ENCODE data around the gene VEZF1.

VEZF1 gene

DNA sequence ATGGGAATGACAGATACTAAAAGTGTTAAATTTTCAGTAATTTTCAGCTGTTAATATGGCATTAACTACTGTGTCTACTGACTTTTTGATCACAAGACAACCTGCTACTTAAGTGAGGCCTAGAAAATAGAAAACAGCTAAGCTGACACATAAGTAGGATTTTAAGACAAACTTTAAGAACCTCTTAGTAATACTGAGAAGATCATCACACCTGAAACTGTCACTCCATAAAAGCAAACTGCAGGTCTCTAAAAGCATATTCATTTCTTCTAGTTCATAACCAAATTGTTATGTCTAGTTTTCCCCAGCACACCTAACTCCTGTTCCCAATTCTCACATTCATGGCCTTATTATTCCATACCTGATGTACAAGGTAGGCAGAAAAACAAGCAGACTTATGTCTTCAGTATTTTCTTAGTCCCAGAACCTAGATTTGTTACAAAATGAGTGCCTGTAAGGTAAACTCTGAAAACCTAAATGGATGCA lies 11.0 kb upstream of the VEZF1 start:
- no peak for DNase-seq (ENCODE audit: low spot score)

DNA sequence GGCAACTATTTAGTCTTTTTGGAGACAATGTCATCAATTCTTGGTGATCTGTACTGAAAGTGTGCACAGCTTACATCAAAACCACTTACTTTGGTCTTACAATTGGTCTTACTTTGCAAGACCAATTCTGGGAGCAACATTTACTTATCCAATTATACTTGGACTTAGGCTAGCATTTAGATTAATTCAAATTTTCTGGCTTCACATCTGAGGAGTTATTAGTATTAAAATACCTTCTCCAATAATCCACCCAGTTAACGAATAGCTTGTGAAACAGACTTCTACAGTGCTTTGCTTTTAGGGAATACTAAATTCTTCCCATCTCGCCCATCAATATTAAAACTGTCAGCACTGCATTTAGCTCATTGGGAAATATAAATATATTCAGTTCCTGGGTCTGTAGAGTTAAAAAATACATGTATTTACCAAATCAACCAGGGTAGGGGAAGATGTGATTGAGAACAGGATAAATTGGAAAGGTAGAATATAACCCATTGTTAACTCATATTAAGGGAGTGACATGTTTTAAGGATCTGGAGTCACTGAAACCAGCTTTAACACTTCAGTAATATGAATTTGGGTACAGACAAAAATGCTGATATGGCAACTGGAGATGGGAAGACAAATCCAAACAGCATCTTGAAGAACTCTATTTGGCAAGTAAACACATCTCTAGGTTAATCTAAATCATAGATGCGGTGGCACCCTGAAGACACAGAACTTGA lies 9.2 kb upstream of the VEZF1 start:
- no peak for DNase-seq (ENCODE audit: low spot score)

DNA sequence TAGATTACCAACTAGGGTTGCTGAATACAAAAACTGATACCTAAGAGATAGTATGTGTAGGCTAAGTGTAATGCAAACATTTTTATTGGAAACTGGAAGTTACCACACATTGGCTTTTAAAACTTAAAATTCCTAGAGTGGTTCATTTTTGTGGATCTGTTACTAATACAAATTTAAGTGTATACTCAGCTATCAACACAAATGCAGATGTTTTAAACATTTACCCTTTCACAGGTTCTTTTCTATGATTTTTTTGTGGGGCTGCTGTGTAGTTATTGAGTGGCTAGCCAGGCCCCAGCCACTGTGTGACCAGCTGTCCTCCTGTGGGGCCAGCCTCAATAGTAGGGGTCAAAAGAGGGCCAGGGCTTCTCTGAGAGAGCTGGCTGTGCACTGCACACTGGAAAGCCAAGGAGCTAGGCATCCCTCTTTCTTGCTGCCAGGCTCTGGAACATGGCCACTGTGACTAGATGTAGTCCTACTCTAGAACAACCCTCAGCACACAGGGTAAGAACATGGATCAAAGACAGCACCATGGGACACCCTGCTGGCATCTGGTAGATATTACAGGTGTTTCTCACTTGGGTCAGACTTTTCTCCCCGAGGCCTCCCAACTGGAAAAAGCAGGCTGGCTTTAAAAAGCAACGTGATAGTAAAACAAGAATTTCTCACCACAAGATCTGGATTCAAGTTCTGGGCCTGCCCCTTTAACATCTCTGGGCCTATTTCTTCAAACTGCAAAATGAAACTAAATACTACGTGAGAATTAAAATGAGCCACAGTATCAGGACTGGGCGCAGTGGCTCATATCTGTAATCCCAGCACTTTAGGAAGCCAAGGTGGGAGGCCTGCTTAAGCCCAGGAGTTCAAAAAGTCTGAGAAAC lies 7.3 kb upstream of the VEZF1 start:
- peak; percentile 67 for DNase-seq (ENCODE audit: low spot score)

DNA sequence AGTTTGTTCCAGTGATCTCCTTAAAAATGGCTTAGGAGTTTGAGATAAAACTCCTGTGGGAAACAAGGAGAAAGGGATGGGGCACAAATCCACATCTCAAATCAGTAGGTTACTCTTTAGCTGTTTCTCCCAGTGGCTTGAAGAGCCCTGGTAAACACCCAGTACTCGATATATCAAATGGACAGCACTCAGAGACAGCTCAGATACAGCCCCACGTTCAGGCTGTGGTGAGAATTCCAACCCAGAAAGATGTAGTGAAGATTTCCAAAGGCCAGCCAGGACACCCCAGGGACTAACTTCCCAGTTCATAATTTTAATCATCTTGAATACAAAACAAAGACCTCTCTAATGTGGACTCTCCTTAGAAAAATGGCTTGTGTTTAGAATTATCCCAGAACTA lies 6.4 kb upstream of the VEZF1 start:
- DNase-seq (ENCODE audit: low spot score), result no peak

DNA sequence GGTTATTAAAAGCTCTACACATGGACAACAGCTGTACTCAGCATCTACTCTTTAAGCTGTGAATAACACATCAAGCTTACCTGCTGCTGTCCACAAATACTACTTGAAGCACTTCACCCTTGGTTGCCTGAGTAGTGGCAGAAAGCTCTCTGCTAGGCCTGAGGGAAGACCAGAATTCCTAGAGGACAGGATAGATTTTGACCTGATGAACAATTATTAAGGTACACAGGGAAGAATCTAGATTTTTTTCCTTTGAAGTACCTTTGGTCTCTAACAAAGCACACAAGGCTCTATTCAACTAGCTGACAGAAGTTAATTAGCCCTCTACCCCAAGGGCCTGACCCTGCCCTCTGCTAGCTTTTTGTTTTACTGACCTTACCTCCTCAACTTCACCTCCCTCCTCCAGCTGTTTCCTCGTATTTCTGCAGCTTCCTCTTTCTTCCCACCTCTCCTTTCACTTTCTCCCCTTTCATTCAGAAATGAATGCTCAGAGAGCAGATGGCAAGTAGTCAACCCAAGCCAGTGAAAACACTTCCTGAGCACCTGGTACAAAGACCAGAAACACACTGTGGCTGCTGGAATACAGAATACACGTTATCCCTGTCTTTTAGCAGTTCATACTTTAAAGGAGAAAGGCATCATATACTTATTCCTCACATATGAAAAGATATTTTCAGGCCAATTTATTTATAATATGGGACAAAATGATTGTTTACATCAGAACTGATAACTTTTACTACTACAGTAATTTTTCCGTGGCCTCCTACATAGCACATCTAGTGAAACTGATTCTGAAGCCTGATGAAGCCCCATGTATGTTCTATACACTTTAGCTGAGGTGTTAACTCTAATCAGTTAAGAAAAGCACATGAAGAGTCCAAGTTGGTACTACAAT lies 5.7 kb upstream of the VEZF1 start:
- no peak for DNase-seq (ENCODE audit: low spot score)

DNA sequence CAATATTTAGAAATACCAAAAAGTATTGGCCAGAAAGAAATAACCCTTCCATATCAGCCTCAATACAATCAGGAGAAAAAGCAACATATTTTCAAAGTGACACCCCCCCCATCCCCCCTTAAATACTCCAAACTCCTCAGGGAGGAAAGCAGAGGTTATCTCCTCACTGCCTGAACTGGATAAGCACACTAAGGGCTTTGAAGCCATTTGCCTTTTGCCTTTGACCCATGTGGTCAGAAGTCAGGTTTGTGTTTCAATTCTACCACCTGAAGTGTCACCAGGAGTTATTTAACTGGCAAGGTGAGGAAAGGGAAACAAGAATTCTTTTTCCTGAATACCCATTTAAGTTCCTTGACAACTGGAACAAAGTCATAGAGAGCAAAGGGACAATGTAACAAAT lies 3.5 kb upstream of the VEZF1 start:
- DNase-seq (ENCODE audit: low spot score), result no peak

DNA sequence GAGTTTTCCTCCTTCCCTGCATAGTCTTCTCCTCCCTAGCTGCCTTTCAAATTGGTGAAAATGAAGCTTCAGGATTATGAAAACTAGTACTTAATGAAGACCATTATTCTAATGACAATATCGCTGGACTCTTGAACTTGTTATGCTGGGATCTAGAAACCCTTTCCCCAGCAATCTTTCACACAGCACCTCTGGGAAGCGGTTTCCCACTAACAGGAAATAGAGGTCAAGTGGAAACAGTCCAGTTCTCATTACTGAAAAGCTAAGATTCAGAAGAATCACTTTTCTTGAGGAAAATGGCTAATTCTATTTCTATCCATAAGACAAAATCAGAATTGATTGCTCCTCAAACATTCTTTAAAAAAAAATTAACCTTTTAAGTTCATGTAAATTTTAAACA lies 2.0 kb upstream of the VEZF1 start:
- DNase-seq (ENCODE audit: low spot score), result no peak

DNA sequence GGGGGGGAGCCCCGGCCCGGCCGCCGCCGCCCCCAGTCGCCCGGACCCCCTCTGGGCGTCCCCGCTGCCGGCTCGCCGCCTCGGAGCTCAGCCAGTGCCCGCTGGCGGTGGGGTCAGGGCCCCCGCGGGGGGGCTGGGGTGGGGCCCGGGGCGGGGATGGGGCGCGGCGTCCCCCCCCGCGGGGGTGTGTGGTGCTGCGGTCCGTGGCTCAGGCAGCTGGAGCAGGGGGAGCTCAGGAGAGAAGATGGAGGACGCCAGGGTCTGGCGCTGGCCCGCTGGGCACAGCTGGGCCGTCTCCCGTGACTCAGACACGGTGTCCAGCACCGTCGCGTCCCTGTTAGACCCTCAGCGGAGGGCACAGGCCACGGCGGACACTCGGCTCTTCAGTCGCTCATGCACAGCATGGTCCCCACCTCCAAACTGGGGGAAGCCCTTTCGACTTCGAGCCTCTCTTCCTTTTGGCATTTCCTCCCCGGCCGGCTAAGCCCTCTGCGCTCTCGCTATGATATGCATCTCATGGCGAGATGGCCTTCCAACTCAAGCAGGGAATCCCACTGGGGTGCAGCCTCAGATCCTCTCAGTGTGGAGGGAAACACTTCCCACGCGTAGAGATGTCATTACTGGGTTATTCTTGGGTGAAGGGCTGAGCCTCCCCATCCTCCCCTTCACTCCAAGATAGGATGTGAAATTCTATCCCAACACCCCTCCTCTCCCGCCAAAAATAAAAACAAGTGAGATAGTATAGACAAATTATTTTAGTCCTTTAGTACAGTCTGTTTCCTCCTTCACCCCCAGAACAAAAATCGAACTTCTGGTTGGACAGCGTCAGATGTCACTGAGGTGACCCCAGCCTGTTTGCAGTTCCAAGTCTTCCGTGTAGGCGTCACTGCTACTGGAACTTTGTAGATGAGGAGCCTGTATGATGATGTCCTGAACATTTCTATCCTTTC lies 522 bp upstream of the VEZF1 start:
- peak; percentile 75 for DNase-seq (ENCODE audit: low spot score)

DNA sequence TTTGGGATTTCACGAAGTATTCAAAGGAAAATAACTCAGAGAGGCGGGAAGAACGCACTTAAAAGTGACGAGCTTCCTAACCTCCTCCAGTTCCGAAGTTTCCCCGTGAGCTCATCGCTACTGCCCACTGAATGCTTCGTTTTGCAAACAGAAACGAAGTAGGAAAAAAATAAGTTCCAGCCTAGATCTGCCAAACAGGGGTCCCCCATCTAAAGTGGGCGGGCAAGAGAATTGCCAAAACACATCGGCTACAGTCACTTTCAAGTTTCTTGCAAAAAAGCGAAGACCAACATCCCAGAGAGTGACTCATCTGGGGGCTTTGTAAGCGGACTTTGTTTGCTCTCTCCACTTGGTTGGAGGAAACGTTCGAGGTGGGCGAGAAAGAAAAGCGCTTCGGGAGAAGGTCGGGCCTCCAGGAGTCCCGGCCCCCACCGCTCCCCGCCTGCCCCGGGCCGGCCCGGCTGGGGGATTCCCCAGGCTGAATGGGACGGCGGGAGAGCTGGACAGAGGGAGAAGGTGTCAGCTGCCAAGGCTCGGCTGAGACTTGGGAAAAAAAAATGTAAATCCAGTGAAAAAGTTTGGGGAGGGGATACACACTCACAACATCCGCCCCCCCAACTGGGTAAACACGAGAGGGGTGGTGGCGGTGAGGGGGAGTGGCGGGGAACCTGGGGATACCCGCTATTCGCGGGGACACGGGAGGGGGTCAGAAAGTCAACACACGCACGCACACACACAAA lies 1.0 kb downstream of the VEZF1 start:
- DNase-seq (ENCODE audit: low spot score), result no peak

DNA sequence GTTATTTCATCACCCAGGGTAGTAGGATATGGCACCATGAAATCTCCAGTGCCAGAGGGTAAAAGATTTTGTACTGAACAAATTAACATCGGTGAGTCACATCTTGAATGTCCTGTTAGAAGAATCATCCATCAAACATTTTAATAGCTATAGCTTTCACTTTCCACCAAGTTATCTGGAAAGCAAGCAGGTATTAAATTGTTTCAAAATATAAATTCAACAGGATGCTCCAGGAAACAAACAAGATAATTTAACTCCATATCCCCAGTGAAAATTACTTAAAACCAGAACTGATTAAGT lies 2.4 kb downstream of the VEZF1 start:
- DNase-seq (ENCODE audit: low spot score), result peak; percentile 44

DNA sequence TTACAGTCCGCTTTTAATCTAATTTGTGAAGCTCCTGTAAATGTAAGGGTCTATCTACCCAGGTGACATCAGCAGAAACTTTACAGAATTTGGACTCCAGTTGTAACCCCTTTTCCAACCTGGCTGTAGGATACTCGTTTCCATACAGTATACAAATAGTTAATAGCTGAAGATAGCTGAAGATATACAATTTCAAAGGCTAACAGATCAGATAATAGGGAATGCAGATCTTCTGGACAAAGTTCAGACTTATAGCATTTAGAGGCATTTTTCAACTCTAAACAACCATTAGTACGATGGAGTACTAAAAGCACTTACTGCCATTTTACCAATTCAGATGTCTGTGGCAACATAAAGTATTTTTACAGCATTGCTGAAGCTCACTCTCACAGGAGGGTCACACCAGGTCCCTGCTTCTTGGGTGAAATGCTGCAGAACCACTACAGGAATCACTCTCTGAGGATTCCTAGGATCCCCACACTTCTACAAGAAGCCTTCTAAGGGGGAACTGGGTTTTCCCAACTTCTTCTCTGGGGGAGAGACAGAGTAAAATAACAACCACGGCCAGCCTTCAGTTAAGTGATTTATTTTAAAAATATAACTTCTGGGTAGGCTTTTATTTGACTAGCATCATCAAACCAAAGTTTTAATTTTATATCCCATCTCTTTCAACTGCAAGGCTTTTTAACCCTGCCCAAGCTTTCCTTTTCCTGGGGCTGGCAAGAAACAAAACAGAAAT lies 2.9 kb downstream of the VEZF1 start:
- DNase-seq (ENCODE audit: low spot score), result no peak

DNA sequence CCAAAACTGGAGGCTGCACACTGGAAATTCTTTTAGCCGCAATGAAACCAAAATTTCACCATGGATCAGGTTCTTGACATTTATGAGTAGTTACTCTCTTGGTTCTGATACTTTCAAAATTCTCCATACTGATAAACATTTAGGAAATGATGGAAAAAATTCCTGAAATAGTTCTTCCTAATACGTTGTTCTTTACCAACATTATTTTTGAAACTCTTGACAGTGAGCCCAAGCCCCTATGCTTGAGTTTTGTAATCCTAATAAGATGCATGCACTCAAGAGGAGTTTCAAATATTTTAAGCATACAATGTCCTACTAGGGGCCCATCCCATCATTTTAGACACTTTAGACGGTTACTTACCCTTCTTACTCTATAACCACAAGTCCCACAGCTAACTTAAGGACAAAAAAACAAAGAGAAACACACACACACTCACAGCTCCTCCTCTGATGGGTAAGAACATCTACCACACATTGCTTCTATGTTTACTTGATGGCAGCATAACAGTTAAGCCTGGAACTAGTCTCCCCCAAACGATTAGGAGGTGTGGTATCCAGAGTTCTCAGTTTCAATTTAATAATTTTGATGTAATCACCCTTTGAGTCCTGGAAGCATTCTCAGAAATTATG lies 3.7 kb downstream of the VEZF1 start:
- DNase-seq (ENCODE audit: low spot score), result no peak

DNA sequence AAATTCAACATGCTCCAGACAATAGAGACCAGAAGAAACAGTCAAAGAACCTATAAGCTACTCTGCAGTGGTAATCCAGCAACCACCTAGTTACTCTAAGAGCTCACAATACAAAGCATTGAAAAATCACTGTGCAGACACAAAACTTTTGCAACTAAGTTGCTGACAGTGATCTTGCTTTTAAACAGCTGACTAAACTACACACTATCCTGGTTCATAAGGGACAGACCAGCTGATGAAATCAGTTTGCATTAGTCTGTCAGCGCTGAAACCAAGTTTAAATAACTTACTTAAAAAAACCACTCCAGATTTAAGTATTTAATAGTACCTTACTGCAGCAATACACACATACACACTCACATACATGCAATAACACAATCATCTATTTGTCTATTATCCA lies 4.6 kb downstream of the VEZF1 start:
- no peak for DNase-seq (ENCODE audit: low spot score)

DNA sequence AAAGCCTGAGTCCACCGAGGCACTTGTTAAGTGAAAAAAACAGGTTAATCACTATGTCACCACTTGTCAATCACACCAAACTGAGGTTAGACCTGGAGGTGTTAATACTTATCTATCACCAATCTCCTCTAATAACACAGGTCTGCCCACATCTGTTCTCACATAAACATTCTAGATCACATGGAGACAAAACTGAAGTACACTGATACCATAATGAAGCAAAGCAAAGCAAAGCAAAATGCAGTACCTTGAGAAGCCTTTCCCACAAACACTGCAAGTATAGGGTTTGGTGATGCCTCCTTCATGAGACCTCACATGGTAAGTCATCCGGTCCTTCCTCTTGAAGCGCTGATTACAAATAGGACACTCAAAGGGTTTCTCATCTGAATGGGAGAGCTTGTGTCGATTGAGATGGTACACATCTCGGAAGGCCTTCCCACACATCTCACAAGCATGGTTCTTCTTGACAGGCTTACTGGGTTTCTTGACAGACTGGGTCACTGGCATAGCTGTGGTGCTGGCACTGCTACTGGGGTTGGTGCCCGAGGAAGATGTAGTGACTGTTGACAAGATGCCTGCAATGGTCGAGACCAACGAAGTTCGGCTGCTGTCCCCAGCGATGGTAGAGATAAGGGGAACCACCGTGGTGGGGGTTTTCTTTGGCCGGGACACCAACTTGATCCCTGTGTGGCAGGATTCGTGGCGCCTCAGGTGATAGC lies 5.4 kb downstream of the VEZF1 start:
- DNase-seq (ENCODE audit: low spot score), result no peak

DNA sequence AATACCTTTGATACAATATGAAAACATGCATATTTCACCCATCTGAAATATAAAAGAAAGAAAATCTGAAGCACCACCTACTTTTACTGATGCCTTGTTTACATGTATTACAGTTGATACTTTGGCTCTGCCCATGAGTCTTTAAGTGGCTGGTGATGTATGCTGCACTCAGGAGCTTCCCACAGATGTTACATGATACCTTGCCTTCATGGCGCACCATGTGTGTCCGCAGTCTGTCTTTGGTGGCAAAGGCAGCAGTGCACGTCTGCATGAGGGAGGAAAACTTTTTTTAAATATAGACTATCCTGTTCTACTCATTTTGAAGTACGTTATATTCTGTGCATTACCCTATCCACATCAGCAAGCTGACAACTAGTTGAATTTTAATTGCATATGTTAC lies 7.5 kb downstream of the VEZF1 start:
- no peak for DNase-seq (ENCODE audit: low spot score)

DNA sequence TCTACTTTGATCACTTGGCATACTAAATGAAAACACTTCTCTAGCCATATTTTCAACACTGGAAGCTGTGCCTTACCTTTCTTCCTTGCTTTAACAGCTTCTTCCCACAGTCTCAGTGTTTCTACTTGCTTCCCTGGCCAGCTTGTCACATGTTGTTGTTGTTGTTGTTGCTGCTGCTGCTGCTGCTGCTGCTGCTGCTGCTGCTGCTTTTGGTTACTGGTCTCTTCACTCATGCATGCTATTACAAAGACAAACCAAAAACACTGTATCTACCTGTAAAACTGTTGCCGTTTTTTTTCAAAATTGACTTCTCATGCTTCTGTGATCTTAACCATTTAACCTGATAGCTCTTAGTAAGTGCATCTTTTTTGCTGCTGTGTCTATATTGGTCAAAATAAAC lies 9.0 kb downstream of the VEZF1 start:
- no peak for DNase-seq (ENCODE audit: low spot score)

DNA sequence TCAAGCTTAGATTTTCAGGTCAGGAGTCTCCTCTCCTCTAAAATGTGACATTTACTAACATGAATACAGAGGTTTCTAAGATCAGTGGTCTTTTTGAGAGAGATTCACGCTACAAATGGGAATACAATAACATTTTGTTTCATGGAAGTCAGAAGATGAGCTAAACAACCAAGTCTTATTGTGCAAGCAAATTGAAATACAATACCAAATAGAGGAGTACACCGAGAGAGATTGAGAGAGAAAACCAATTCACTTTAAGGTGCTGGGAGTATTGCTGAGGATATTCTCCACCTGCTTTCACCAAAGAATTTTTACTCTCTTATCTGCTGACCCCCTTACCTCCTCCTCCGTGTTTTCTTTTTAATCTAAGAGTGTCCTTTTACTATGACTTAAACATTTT lies 11.5 kb downstream of the VEZF1 start:
- DNase-seq (ENCODE audit: low spot score), result no peak

DNA sequence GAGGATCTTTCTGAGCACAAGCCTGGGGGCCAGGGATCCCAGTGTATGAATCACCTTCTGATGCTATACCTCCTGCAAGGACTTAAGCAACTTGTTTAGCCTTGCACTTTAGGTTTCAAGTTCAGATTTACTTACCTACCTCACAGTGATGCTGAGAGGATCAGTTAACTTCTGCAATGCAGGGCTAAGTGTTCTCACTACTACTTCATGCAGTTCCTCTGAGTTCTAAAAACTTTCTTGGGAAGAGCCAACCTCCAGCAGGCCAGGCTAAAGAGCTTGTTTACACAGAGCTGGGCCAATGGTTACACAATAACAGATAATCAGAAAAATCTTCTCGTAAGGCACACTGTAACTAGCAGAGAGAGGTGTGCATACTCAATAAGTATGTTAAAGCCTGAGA lies 13.0 kb downstream of the VEZF1 start:
- no peak for DNase-seq (ENCODE audit: low spot score)
